ENCODE data around the gene GMDS. TPM values are rescaled to one million over a fixed set of nuclear protein-coding genes. Genes with fewer than 3 reads are reported as not detected.

Gene GMDS
- total RNA-seq, 1 experiment from 2014 or later, result 11.0 TPM

DNA sequence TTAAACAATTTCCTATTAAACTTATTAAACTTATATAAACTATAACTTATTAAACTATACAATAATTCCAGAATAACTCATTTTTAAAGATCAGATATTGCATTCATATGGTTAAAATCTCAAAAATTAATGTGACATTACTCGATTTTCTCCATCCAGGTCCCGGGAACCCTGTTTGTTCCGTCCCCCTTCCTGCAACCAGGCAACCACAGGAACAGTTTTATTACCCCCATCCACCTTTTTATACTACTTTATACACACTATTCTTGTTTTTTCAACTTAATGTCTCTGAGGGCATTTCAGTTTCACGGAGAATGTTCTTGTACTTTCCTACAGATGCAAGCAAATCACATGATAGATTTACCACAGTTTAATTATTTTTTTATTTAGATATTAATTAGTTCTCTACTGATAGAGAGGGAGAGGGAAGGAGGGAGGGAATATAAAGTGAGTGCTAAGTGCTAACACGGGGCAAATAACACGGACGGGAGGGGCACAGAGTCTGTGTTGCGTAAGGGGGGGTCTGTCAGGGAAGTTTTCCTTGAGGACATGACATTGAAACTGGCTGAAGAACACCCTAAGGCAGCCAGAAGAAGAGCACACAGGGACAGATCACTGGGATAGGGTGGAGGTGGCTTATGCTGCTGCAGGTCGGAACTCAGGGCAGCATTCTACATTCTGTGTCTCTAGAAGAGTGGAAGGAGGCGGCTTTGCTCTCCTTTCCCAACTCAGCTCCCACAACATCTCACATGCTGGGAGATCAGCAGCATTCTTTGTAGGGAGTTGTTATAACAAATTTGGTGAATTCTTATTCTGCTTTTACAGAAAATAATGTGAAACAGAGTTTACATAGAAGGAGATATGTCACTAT, 410.5 kb downstream of the GMDS start:
- DNase-seq (ENCODE audit: low read depth), result no peak

DNA sequence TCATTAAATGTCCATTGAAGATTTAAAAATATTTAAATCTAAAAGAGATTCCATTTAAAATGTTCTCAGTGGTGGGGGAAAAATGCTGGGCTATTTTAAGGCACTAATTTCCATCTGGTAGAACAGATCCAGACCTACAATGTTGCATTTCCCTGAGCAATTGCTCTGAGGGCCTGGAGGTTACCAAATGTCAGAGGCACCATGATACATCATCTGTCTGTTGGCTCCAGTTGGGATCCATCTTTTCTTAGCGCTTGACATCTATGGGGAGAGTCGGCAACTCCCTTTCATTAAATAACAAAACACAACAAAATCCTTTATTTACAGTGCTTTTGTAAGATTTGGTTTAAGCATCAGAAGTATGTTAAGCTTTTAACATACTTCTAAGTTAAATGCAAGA, 411.2 kb downstream of the GMDS start:
- DNase-seq (ENCODE audit: low read depth), result no peak

GRCh38 chr6:1832844-1833787, 412.3 kb downstream of the GMDS start:
- no peak for DNase-seq (ENCODE audit: low read depth)

DNA sequence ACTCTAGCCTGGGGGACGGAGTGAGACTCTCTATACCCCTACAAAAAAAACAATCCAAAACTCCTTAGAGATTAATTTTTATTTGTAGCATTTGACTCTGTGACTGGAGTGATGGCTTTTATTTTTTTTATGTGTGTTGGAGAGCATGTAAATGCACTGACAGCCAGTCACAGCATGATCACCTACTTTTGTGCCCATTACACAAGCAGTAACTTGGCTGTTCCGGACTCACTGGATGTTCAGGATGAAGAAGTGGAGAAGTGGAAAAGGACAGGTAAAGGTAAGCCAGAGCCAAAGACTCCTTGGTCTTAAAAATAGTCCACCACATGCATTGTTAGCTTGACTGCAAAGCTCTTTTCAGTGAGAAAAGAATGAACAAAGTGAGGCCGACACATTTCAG, 413.0 kb downstream of the GMDS start:
- DNase-seq (ENCODE audit: low read depth), result no peak

- DNase-seq (ENCODE audit: low read depth), result no peak
Measured at GRCh38 chr6:1827984-1828793, 417.2 kb downstream of the GMDS start.

DNA sequence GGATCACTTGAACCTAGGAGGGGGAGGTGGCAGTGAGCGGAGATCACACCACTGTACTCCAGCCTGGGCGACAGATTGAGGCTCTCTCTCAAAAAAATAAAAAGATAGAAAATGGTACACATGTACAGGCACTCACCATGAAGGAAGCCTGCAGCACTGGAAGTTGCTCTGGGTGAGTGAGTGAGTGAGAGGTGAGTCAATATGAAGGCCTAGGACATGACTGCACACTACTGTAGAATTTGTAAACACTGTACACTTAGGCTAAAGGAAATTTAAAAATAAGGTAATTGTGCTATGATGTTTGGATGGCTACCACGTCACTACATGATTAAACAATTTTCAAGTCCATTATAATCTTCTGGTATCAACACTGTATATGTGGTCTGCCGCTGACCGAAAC, 419.5 kb downstream of the GMDS start:
- DNase-seq (ENCODE audit: low read depth), result no peak

DNA sequence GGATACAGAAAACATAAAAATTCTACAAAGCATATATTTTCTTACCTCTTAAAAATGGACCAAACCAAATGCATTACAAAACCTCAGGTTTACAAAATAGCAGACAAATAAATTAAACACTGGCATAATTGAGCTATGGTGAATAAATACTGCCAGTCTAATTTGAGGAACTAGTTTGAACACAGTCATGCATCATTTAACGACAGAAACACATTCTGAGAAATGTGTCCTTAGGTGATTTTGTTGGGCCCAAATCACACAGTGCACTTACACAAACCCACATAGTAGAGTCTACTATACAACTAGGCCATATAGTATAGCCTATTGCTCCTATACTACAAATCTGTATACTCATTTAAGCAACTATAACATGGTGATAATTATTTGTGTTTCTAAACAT, 420.1 kb downstream of the GMDS start:
- DNase-seq (ENCODE audit: low read depth), result no peak

- DNase-seq (ENCODE audit: low read depth), result peak; percentile 31
Measured at GRCh38 chr6:1821513-1822183, 423.8 kb downstream of the GMDS start.

DNA sequence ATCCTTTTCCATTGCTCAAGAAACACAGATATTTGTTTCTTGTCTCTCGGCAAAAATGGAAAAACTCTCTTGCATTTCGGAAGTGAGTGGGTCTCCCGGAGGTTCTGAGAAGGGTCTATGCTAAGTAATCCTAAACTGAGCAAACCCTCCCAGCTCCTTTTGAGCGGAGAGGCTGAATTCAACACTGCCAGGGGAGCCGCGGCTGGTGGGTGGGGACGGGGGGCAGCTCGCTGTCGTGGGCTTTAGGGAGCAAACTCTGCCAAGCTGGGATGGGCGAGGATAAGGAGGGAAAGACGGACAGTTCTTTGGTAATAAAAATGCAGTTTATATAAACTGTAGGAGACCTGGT, 424.3 kb downstream of the GMDS start:
- DNase-seq (ENCODE audit: low read depth), result no peak

DNA sequence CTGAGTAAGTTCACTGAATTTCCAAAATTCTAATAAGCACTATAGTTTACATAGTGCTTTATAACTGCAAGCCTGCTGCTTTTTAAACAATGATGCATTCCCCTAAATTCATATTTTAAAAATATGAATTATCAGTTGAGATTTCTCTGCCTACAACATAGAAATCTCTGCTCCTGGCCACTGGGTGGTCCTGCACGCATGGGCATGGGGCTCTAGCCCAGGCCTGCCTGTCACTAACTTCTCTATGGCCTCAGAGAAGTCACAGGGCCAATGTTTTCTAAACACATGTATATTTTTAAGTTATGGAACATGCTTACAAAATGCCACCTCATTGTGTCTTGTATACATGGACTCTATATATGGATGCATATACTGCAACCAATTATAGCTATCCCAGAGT, 424.7 kb downstream of the GMDS start:
- no peak for DNase-seq (ENCODE audit: low read depth)

- DNase-seq (ENCODE audit: low read depth), result no peak
Measured at GRCh38 chr6:1820165-1820564, 425.2 kb downstream of the GMDS start.

GRCh38 chr6:1819007-1819406, 426.4 kb downstream of the GMDS start:
- no peak for DNase-seq (ENCODE audit: low read depth)

GRCh38 chr6:1817033-1817761, 428.2 kb downstream of the GMDS start:
- DNase-seq (ENCODE audit: low read depth), result no peak

- no peak for DNase-seq (ENCODE audit: low read depth)
Measured at GRCh38 chr6:1815827-1816452, 429.5 kb downstream of the GMDS start.

DNA sequence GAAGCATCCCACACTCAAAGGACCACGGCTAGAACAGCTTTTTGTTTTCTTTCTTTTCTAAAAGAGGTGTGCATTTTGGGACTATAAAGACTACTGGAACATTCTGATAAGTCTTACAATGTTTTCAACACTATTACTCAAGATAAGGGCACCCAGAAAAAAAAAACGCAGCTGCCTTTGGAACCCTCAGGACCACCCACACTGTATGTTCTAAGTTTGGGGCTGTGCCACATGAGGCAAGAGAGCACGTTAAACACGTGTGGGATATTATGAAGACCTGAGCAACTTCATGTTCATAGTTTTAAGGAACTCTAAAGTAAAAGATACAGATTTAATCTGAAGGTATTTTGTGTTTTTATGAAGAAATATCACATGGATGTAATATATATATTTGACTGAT, 431.1 kb downstream of the GMDS start:
- DNase-seq (ENCODE audit: low read depth), result no peak

- DNase-seq (ENCODE audit: low read depth), result no peak
Measured at GRCh38 chr6:1812487-1812886, 432.9 kb downstream of the GMDS start.

DNA sequence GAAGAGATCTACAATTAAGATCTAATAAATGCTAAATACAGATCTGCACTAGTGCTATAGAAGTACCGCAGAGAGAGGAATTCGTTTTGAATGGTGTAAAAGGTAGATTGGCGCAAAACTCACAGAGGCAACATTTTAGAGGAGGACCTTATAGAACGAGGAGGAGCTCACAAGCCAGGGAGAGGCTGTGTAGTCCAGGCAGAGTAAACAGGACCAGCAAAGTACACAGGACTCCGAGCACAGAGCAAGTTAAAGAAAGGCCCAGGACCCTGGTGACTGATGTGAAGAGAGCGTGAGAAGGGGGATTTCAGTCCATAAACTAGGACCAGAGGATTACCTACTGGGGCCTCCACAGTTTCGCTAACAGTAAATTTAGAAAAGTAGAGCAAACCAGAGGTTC, 433.4 kb downstream of the GMDS start:
- no peak for DNase-seq (ENCODE audit: low read depth)

DNA sequence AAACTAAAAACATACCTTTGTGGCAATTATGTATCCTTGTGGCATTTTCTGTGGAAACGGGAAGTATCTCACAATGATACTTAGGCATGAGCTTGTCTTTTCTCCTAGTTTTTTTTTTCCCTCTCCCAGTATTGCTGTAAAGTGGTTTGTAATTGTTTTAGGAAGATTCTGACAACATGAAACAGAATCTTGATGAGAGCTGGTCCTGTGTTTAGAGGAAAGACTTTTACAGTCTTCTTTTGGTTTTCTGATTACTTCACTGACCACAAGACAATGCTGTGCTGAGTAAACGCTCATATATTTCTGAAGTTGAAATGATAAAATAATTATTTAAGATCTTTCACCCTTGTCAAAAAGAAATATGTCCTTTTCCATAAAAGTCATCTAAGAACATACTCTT, 434.5 kb downstream of the GMDS start:
- DNase-seq (ENCODE audit: low read depth), result no peak

DNA sequence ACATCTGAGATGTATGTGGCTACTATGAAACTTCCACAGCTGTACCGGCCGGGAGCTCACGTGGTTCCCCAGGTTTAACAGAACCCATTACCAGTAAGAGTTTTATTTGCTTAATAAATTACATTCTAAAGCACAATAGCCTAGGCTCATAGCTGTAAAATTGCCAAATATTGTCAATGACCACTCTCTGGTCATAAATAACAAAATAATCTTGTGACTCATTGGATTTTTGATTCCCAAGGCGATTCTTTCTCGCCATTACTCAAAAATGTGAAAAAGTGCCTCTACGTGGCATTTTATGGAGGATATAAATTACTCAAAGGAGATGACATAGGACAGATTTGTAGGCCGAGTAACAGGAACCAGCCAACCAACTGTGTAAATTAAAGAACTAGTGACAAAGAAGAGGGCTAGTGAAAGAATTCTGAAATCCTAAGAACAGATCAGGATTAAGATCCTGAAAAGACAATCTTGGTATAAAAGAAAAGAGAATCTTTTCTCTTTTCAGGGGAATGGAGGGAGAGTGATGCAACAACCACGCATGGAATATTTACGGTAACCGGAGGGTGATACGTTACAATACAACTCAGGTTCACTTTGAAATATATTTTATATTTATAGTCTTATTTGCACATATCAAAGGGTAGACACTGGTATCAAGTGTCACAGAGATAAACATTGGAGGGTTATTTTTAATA, 436.0 kb downstream of the GMDS start:
- no peak for DNase-seq (ENCODE audit: low read depth)
